SK-N-SH (cell line): Measurements from ENCODE around the gene TNFAIP8L2. TPM values are rescaled to one million over a fixed set of nuclear protein-coding genes. Genes with fewer than 3 reads are reported as not detected.
A peak's percentile ranks its signal among the peaks of the same experiment; 100 is the strongest.

ENCODE experiments used
- CTCF ChIA-PET: fragments of 300-600, 350-600 bp; formaldehyde crosslinking; extraction: SDS; loops from one replicate; lab custom pipeline; 2021; lab: Yijun Ruan, JAX
- POLR2A ChIA-PET: fragments of 350-600 bp; sonication (Branson Sonifier 250); formaldehyde crosslinking; extraction: SDS; loops from one replicate; lab custom pipeline; 2020; ENCODE audit warnings: antibody characterized with exemption, inconsistent platforms; lab: Yijun Ruan, JAX
- DNase-seq: peaks from one replicate; pipeline ENCODE4 v3.0.0; 2012
- H2AFZ ChIP-seq: fragments of 200-600 bp; sonication (generic); 2 replicates; pipeline ENCODE4 v1.8.1; 2016; ENCODE audit warnings: antibody characterized with exemption, mild to moderate bottlenecking, low read depth
- H3F3A ChIP-seq: fragments of 200-600 bp; sonication (generic); replicated peaks from 2 replicates; pipeline ENCODE3; 2016; ENCODE audit warnings: antibody characterized with exemption, mild to moderate bottlenecking; ENCODE audit not compliant: insufficient read depth
- H3K27ac ChIP-seq, 2 experiments: fragments of 200-500 bp in 1 of 2; fragments of 200-600 bp in 1 of 2; sonication (Bioruptor generic) in 1 of 2; sonication (generic), shearing (Covaris generic) in 1 of 2; 2 replicates each; pipeline versions ENCODE4 v1.5.1 to v1.6.1; 2014 to 2016; ENCODE audit warnings: low read depth in 2 of 2, inconsistent platforms in 1 of 2, low read length in 1 of 2, mild to moderate bottlenecking in 1 of 2, mixed read lengths in 1 of 2
- H3K27me3 ChIP-seq: fragments of 200-600 bp; sonication (generic), shearing (Covaris generic); 2 replicates; pipeline ENCODE4 v1.6.1; 2016; ENCODE audit warnings: mixed run types; ENCODE audit not compliant: insufficient read depth
- H3K36me3 ChIP-seq, 2 experiments: fragments of 200-500 bp in 1 of 2; fragments of 200-600 bp in 1 of 2; sonication (Bioruptor generic) in 1 of 2; sonication (generic) in 1 of 2; replicated peaks in 1 of 2; 2 replicates each; pipeline versions ENCODE3 to v1.5.1; 2014 to 2016; ENCODE audit warnings: low read length in 1 of 2, mild to moderate bottlenecking in 1 of 2; ENCODE audit not compliant: insufficient read depth in 2 of 2, control insufficient read depth in 1 of 2
- H3K4me1 ChIP-seq, 2 experiments: fragments of 200-500 bp in 1 of 2; fragments of 200-600 bp in 1 of 2; sonication (Bioruptor generic) in 1 of 2; sonication (generic), shearing (Covaris generic) in 1 of 2; 2 replicates each; pipeline versions ENCODE4 v1.5.1 to v1.6.1; 2014 to 2016; ENCODE audit warnings: low read depth in 1 of 2, low read length in 1 of 2, mixed run types in 1 of 2; ENCODE audit not compliant: insufficient read depth in 2 of 2, control insufficient read depth in 1 of 2
- H3K4me2 ChIP-seq: fragments of 200-600 bp; sonication (generic), shearing (Covaris generic); 2 replicates; pipeline ENCODE4 v1.6.1; 2017; ENCODE audit warnings: mixed run types
- H3K4me3 ChIP-seq, 2 experiments: fragments of 200-500 bp in 1 of 2; fragments of 200-600 bp in 1 of 2; sonication (Bioruptor generic) in 1 of 2; sonication (generic), shearing (Covaris generic) in 1 of 2; 2 replicates each; pipeline versions ENCODE4 v1.5.1 to v1.8.1; 2014 to 2016; ENCODE audit warnings: low read depth in 2 of 2, inconsistent platforms in 1 of 2, low read length in 1 of 2, mild to moderate bottlenecking in 1 of 2, mixed read lengths in 1 of 2, moderate library complexity in 1 of 2
- H3K79me2 ChIP-seq: fragments of 200-600 bp; sonication (generic); 2 replicates; pipeline ENCODE4 v1.8.1; 2017; ENCODE audit warnings: mild to moderate bottlenecking; ENCODE audit not compliant: insufficient read depth
- H3K9ac ChIP-seq: fragments of 200-600 bp; sonication (generic); 2 replicates; pipeline ENCODE4 v1.6.1; 2017; ENCODE audit warnings: mixed run types
- H3K9me2 ChIP-seq: fragments of 200-600 bp; sonication (generic); 2 replicates; pipeline ENCODE4 v1.6.1; 2017; ENCODE audit warnings: mixed run types
- H3K9me3 ChIP-seq: fragments of 200-600 bp; sonication (generic); 2 replicates; pipeline ENCODE4 v1.6.1; 2017; ENCODE audit warnings: mixed run types, mild to moderate bottlenecking, moderate library complexity
- H4K20me1 ChIP-seq: fragments of 200-600 bp; sonication (generic); 2 replicates; pipeline ENCODE4 v1.6.1; 2017; ENCODE audit warnings: mild to moderate bottlenecking, mixed run types; ENCODE audit not compliant: insufficient read depth
- FOXM1 ChIP-seq: IDR thresholded peaks from 2 replicates; pipeline ENCODE4 v1.4.0; 2012; ENCODE audit warnings: low read depth, mild to moderate bottlenecking
- MAX ChIP-seq: IDR thresholded peaks from 2 replicates; pipeline ENCODE4 v1.4.0; 2012; ENCODE audit warnings: low read depth
- MXI1 ChIP-seq: IDR thresholded peaks from 2 replicates; pipeline ENCODE4 v1.6.1; 2012; ENCODE audit warnings: mild to moderate bottlenecking, low read depth, low read length, improper control_type of control experiment
- NFIC ChIP-seq: IDR thresholded peaks from 2 replicates; pipeline ENCODE4 v1.4.0; 2012; ENCODE audit warnings: borderline replicate concordance
- NRF1 ChIP-seq: IDR thresholded peaks from 2 replicates; pipeline ENCODE4 v1.6.1; 2012; ENCODE audit warnings: low read depth, mild to moderate bottlenecking, low read length
- RCOR1 ChIP-seq: fragments of 150-350 bp; IDR thresholded peaks from 2 replicates; pipeline ENCODE4 v1.6.1; 2017; ENCODE audit warnings: antibody characterized with exemption, low read length
- REST ChIP-seq: IDR thresholded peaks from 2 replicates; pipeline ENCODE4 v1.6.1; 2012; ENCODE audit warnings: mild to moderate bottlenecking, low read depth, low read length, moderate library complexity
- SMC3 ChIP-seq: IDR thresholded peaks from 2 replicates; pipeline ENCODE4 v1.6.1; 2012; ENCODE audit warnings: low read depth, low read length, improper control_type of control experiment
- TAF1 ChIP-seq: IDR thresholded peaks from 2 replicates; pipeline ENCODE4 v1.6.1; 2012; ENCODE audit warnings: low read depth, mild to moderate bottlenecking, low read length, moderate library complexity, borderline replicate concordance
- USF2 ChIP-seq: fragments of 150-350 bp; IDR thresholded peaks from 2 replicates; pipeline ENCODE4 v1.6.1; 2017; ENCODE audit warnings: antibody characterized with exemption, low read length, low read depth, borderline replicate concordance
- YY1 ChIP-seq: IDR thresholded peaks from 2 replicates; pipeline ENCODE4 v1.4.0; 2012; ENCODE audit warnings: low read depth, mild to moderate bottlenecking
- ZBTB33 ChIP-seq: IDR thresholded peaks from 2 replicates; pipeline ENCODE4 v1.4.0; 2012; ENCODE audit warnings: low read depth, borderline replicate concordance
- WGBS: methylation state at CpG from one replicate; pipeline ENCODE4 v1.1.6; 2017; ENCODE audit warnings: low lambda C conversion rate; 5-methylcytosine and 5-hydroxymethylcytosine counted together
- polyA plus RNA-seq, 3 experiments: library from polyadenylated mRNA; depleted of rRNA; stranded (reverse); fragments of >200 nt; gene quantifications; 2 replicates each; pipeline ENCODE4 v1.2.3, GENCODE V29; 2012

TNFAIP8L2 gene
- polyA plus RNA-seq, 1 of the 3 experiments (the other 2 are of a cell fraction): not detected

GRCh38 chr1:151132335-151133017, 24.0 kb upstream of the TNFAIP8L2 start:
- WGBS: 96% methylated on average over 34 of the region's 74 CpGs
- CTCF ChIA-PET: no interaction called here
- peak; percentile 37 for DNase-seq

GRCh38 chr1:151133018-151133806, 23.2 kb upstream of the TNFAIP8L2 start:
- ChIA-PET POLR2A (no interaction called here), CTCF (no interaction called here)
- Histone ChIP-seq H3K4me1 (no peaks in the 10 kb centered on the region), H3K27ac (no peak overlapping the region), H3K9me2 (no peaks in the 10 kb centered on the region), H3K27me3 (no peaks in the 10 kb centered on the region), H3K79me2 (no peaks in the 10 kb centered on the region), H2AFZ (no peak overlapping the region), H3K36me3 (no peaks in the 10 kb centered on the region), H3F3A (peaks cover 13% of the 10 kb centered on the region), H3K9ac (no peak overlapping the region), H4K20me1 (no peaks in the 10 kb centered on the region), H3K4me3 (no peak overlapping the region), H3K4me2 (no peak overlapping the region), H3K9me3 (no peaks in the 10 kb centered on the region)
- 94% methylated on average over 31 of the region's 65 CpGs for WGBS
- DNase-seq: peak; percentile 18
- TF ChIP-seq MAX (no peak), RCOR1 (no peak)

More at GRCh38 chr1:151132335-151133017, 24.0 kb upstream of the TNFAIP8L2 start:
- Histone ChIP-seq H3K4me2 (no peak overlapping the region), H3K36me3 (no peaks in the 10 kb centered on the region), H2AFZ (no peak overlapping the region), H3K4me1 (no peaks in the 10 kb centered on the region), H4K20me1 (no peaks in the 10 kb centered on the region), H3K27me3 (no peaks in the 10 kb centered on the region), H3K79me2 (no peaks in the 10 kb centered on the region), H3K9me3 (no peaks in the 10 kb centered on the region), H3K4me3 (no peak overlapping the region), H3K9me2 (no peaks in the 10 kb centered on the region), H3F3A (peaks cover 13% of the 10 kb centered on the region)
- POLR2A ChIA-PET: no interaction called here
- TF ChIP-seq ZBTB33: no peak
- TF ChIP-seq, all 33 proteins: peak for 0
- H3K9ac ChIP-seq: no peak overlapping the region
- H3K27ac ChIP-seq: no peak overlapping the region

GRCh38 chr1:151134396-151134795, 22.1 kb upstream of the TNFAIP8L2 start:
- ChIA-PET POLR2A (no interaction called here), CTCF (no interaction called here)
- DNase-seq: no peak
- TF ChIP-seq USF2 (no peak), SMC3 (no peak), FOXM1 (no peak), NRF1 (no peak), YY1 (no peak), NFIC (no peak), MXI1 (no peak), REST (no peak), TAF1 (no peak)

More at GRCh38 chr1:151134396-151134795, 22.1 kb upstream of the TNFAIP8L2 start:
- Histone ChIP-seq H3K27me3 (no peaks in the 10 kb centered on the region), H3F3A (peaks cover 13% of the 10 kb centered on the region), H3K9ac (no peak overlapping the region), H3K4me3 (no peak overlapping the region), H3K4me1 (no peaks in the 10 kb centered on the region), H3K79me2 (no peaks in the 10 kb centered on the region), H2AFZ (no peak overlapping the region), H4K20me1 (no peaks in the 10 kb centered on the region), H3K9me2 (no peaks in the 10 kb centered on the region), H3K4me2 (no peak overlapping the region), H3K9me3 (no peaks in the 10 kb centered on the region), H3K27ac (no peak overlapping the region), H3K36me3 (no peaks in the 10 kb centered on the region)
- 89% methylated on average over 3 of the region's 3 CpGs for WGBS
